Keratinocyte (primary cell): ENCODE results near the gene ATP2B2. TPM values are rescaled to one million over a fixed set of nuclear protein-coding genes. Genes with fewer than 3 reads are reported as not detected.

Experiments used
- DNase-seq: peaks from one replicate; pipeline ENCODE4 v3.0.0-alpha.2; 2011; ENCODE audit warnings: low read depth, missing footprints, low spot score
- FAIRE-seq: peaks from 2 replicates; lab custom pipeline; 2011; peaks lifted over from hg19 to GRCh38; lab: Jason Lieb, UNC
- H2AFZ ChIP-seq: 2 replicates; pipeline ENCODE4 v1.6.0; 2012; ENCODE audit warnings: low read length, control low read depth, inconsistent platforms; ENCODE audit not compliant: control insufficient read depth
- H3K27ac ChIP-seq: 2 replicates; pipeline ENCODE4 v1.5.1; 2011; ENCODE audit warnings: low read length; ENCODE audit not compliant: control insufficient read depth, insufficient read depth
- H3K27me3 ChIP-seq: 3 replicates; pipeline ENCODE4 v1.6.0; 2011; ENCODE audit warnings: low read length; ENCODE audit not compliant: control insufficient read depth, insufficient read depth; ENCODE audit errors: extremely low read depth
- H3K36me3 ChIP-seq, 2 experiments: 2 replicates in 1 of 2; 3 replicates in 1 of 2; pipeline ENCODE4 v1.5.1; 2011; ENCODE audit warnings: low read length in 2 of 2, mild to moderate bottlenecking in 1 of 2; ENCODE audit not compliant: control insufficient read depth in 2 of 2, insufficient read depth in 2 of 2; ENCODE audit errors: extremely low read depth in 1 of 2
- H3K4me1 ChIP-seq: 3 replicates; pipeline ENCODE4 v1.5.1; 2011; ENCODE audit warnings: low read length; ENCODE audit not compliant: control insufficient read depth, insufficient read depth; ENCODE audit errors: extremely low read depth
- H3K4me2 ChIP-seq: 3 replicates; pipeline ENCODE4 v1.6.0; 2011; ENCODE audit warnings: low read depth, low read length; ENCODE audit not compliant: control insufficient read depth, insufficient read depth; ENCODE audit errors: extremely low read depth
- H3K4me3 ChIP-seq, 3 experiments: fragments of 200-600 bp in 1 of 3; sonication (generic) in 1 of 3; 2 replicates in 2 of 3; 3 replicates in 1 of 3; pipeline ENCODE4 v1.5.1; 2011 to 2016; ENCODE audit warnings: low read length in 3 of 3, mild to moderate bottlenecking in 3 of 3, control low read depth in 2 of 3, inconsistent platforms in 1 of 3, low read depth in 1 of 3, mixed read lengths in 1 of 3, mixed run types in 1 of 3, moderate library complexity in 1 of 3; ENCODE audit not compliant: control insufficient read depth in 2 of 3, insufficient read depth in 2 of 3; ENCODE audit errors: extremely low read depth in 1 of 3
- H3K79me2 ChIP-seq: 2 replicates; pipeline ENCODE4 v1.6.0; 2012; ENCODE audit warnings: low read length; ENCODE audit not compliant: control insufficient read depth, insufficient read depth
- H3K9ac ChIP-seq: 3 replicates; pipeline ENCODE4 v1.6.0; 2011; ENCODE audit warnings: low read length; ENCODE audit not compliant: control insufficient read depth, insufficient read depth; ENCODE audit errors: extremely low read depth
- H3K9me1 ChIP-seq: 3 replicates; pipeline ENCODE4 v1.6.0; 2011; ENCODE audit warnings: low read length; ENCODE audit not compliant: control insufficient read depth, insufficient read depth; ENCODE audit errors: extremely low read depth
- H3K9me3 ChIP-seq: 2 replicates; pipeline ENCODE4 v1.5.1; 2012; ENCODE audit warnings: low read depth, low read length; ENCODE audit not compliant: control insufficient read depth
- H4K20me1 ChIP-seq: 3 replicates; pipeline ENCODE4 v1.6.0; 2011; ENCODE audit warnings: low read length; ENCODE audit not compliant: control insufficient read depth, insufficient read depth; ENCODE audit errors: extremely low read depth
- EZH2 ChIP-seq: IDR thresholded peaks from one replicate; pipeline ENCODE4 v1.6.1; 2012; ENCODE audit warnings: inconsistent platforms, mild to moderate bottlenecking, low read length, moderate library complexity
- dilution Hi-C: fragments of 300-500 bp; cut with MboI; formaldehyde crosslinking; loops from one replicate; pipeline ENCODE4 v1.7.0; 2020; ENCODE audit warnings: low sequenced_read_pairs; ENCODE audit not compliant: extremely low pct_ligation_motif_present
- polyA plus RNA-seq, 5 experiments: library from polyadenylated mRNA; depleted of rRNA in 3 of 5; stranded (reverse) in 3 of 5; stranded (forward) in 1 of 5; unstranded in 1 of 5; fragments of >200 nt; gene quantifications; 1 replicate in 1 of 5; 2 replicates in 3 of 5; 3 replicates in 1 of 5; pipeline versions ENCODE4 v1.2.1 to v1.2.3, GENCODE V29; 2011 to 2012; ENCODE audit warnings: missing spikeins in 2 of 5, low read depth in 1 of 5, low replicate concordance in 1 of 5
- TF ChIP-seq, protein P1 (sequence below), 3 experiments: IDR thresholded peaks in 1 of 3; conservative IDR thresholded peaks in 1 of 3; optimal IDR thresholded peaks in 1 of 3; 2 replicates in 2 of 3; 3 replicates in 1 of 3; pipeline versions ENCODE3 to v1.5.1; 2011; ENCODE audit warnings: low read length in 3 of 3, mild to moderate bottlenecking in 3 of 3, moderate library complexity in 2 of 3, control low read depth in 1 of 3, inconsistent platforms in 1 of 3; ENCODE audit not compliant: insufficient read depth in 2 of 3; ENCODE audit errors: extremely low read depth in 1 of 3

Gene ATP2B2
- polyA plus RNA-seq, 1 donor (not counting 4 experiments of a cell fraction or from before 2014, with no cell fraction given): not detected

DNA sequence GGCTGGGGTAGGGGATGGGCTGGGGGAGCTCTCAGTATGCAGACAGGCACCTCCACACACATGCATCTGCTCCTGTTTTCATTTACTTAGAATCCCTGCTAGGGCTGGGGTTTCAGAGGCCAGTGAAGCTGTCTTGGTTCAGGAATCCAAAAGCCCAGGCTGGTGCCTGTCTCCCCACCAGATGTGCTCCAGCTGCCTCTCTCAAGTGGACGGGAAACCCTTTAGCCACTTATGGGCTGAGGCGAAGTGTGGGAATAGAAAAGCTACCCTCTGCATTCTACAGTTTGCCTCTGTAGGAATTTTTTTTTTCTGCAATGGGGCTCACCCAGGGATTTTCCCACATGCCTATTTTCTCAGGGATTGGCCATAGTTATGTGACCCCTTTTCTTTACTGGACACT is 72.5 kb downstream of the ATP2B2 start:
- Histone ChIP-seq H3K4me2 (no peak overlapping the region), H3K9me1 (no peaks in the 10 kb centered on the region), H4K20me1 (no peaks in the 10 kb centered on the region), H3K79me2 (no peaks in the 10 kb centered on the region), H2AFZ (no peak overlapping the region), H3K9me3 (no peaks in the 10 kb centered on the region), H3K4me3 (no peak overlapping the region), H3K9ac (no peak overlapping the region), H3K27me3 (peaks cover 13% of the 10 kb centered on the region), H3K27ac (no peak overlapping the region), H3K4me1 (no peaks in the 10 kb centered on the region), H3K36me3 (no peaks in the 10 kb centered on the region)
- TF ChIP-seq EZH2: no peak
- TF ChIP-seq, protein P1, sequence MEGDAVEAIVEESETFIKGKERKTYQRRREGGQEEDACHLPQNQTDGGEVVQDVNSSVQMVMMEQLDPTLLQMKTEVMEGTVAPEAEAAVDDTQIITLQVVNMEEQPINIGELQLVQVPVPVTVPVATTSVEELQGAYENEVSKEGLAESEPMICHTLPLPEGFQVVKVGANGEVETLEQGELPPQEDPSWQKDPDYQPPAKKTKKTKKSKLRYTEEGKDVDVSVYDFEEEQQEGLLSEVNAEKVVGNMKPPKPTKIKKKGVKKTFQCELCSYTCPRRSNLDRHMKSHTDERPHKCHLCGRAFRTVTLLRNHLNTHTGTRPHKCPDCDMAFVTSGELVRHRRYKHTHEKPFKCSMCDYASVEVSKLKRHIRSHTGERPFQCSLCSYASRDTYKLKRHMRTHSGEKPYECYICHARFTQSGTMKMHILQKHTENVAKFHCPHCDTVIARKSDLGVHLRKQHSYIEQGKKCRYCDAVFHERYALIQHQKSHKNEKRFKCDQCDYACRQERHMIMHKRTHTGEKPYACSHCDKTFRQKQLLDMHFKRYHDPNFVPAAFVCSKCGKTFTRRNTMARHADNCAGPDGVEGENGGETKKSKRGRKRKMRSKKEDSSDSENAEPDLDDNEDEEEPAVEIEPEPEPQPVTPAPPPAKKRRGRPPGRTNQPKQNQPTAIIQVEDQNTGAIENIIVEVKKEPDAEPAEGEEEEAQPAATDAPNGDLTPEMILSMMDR (optimal IDR thresholded peaks at IDR 0.05 in 1 of 3, IDR thresholded peaks at IDR 0.05 in 1 of 3, conservative IDR thresholded peaks at IDR 0.05 in 1 of 3; ENCODE audit: extremely low read depth in 1 of 3, insufficient read depth in 2 of 3, low read length in 3 of 3): no peak
- dilution Hi-C loops: no loop called here
- no peak for DNase-seq
- no peak for FAIRE-seq

DNA sequence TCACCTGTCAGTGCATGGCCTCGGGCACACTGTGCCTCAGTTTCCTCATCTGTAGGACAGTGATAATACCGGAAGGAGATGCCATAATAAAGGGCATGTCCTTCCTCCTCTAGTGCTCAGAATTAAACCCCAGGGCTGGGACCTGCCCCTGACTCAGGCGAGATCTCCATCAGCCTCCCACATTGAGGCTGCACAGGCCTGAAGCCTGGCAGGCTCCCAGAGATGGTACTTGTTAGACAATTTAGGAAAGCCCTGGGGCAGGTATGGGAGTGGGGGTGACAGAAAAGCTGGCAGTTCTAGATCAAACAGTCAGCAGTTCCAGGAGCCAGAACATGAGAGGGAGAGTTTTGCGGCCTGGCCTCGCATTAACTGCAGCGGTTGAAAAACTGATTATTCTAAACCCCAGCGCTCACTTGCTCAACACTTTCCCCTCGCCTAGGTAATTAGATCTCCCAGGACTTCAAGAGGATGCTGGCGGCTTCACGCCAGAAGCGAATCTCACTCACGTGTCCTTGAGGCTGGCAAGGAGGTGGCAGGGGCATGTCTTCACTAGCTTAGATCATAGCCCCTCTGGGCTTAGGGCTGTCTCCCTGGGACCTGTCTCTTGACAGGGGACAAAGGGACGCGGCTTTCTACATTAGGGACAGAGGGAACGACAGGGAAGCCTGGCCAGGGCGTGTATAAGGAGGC is 73.1 kb downstream of the ATP2B2 start:
- no peaks in the 10 kb centered on the region for H3K9me3 ChIP-seq
- no peaks in the 10 kb centered on the region for H3K79me2 ChIP-seq
- H3K9me1 ChIP-seq: no peaks in the 10 kb centered on the region
- H3K27ac ChIP-seq: no peak overlapping the region
- FAIRE-seq (no peak), DNase-seq (no peak)
- H3K4me1 ChIP-seq: no peaks in the 10 kb centered on the region
- no peak overlapping the region for H3K9ac ChIP-seq
- no peak for TF ChIP-seq EZH2
- TF ChIP-seq, protein P1 (optimal IDR thresholded peaks at IDR 0.05 in 1 of 3, IDR thresholded peaks at IDR 0.05 in 1 of 3, conservative IDR thresholded peaks at IDR 0.05 in 1 of 3; ENCODE audit: extremely low read depth in 1 of 3, insufficient read depth in 2 of 3, low read length in 3 of 3): no peak
- H3K4me3 ChIP-seq: no peak overlapping the region
- H3K27me3 ChIP-seq: peaks cover 13% of the 10 kb centered on the region
- dilution Hi-C loops: no loop called here
- no peak overlapping the region for H3K4me2 ChIP-seq
- no peaks in the 10 kb centered on the region for H4K20me1 ChIP-seq
- H3K36me3 ChIP-seq: no peaks in the 10 kb centered on the region
- no peak overlapping the region for H2AFZ ChIP-seq
